ENCODE measurements around the gene GNAT1. TPM values are rescaled to one million over a fixed set of nuclear protein-coding genes. Genes with fewer than 3 reads are reported as not detected.

GNAT1 gene
- total and polyA plus RNA-seq, 2 of the 13 experiments (the other 11 are each of a cell fraction or from before 2014, with no cell fraction given): 0.15 TPM; not detected in 1

DNA sequence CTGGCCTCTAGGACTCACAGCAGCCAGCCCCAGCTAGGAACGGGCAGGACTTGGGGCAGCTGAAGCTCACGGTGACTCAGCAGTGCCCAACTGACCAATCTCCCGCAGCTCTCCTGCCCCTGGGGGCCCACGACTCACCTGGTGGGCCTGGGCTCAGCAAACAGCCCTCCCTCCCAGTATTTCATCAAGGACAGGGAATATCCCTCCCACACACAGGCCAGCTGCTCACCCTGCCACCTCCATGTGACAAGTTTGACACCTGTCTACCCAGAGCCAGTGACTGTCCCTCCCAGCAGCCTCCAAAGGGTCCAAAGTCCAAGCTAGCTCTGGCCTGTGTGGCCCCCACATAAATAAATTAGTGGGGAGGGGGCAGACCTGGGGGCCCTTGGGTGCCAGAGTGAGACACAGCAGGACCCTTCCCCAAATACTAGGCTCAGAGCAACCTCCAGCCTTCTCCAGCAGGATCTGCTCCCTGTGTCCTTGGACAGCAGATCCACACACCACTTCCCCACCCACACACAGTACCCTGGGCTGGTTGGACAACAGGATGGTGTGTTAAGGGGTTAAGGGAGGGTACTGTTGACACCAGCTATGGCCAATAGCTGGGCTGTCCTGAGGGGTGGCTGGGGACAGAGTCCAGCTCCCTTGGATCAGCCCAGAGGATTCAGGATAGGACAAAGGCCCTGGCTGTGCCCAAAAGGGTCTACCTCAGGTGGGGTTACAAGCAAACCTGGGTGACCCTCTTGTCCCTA is 4.3 kb downstream of the GNAT1 start (continued):
- TF ChIP-seq ZNF256 (CRISPR knock-in tag; conservative IDR thresholded peaks at IDR 0.05) (peak; percentile 1), EP300 (IDR thresholded peaks at IDR 0.05; ENCODE audit: low read depth in 2 of 2, low read length in 2 of 2) (peak; percentile 69 to 89), EP300 (CRISPR knock-in tag; IDR thresholded peaks at IDR 0.05; ENCODE audit: borderline replicate concordance) (peak; percentile 87), ZNF619 (CRISPR knock-in tag; IDR thresholded peaks at IDR 0.05) (peak; percentile 75; the same call in 1 of the 2 replicates), SRF (IDR thresholded peaks at IDR 0.05; ENCODE audit: low read depth, low read length) (no peak), BRCA1 (CRISPR knock-in tag; IDR thresholded peaks at IDR 0.05) (peak; percentile 44; the same call in 1 of the 2 replicates), ZNF382 (CRISPR knock-in tag; IDR thresholded peaks at IDR 0.05; ENCODE audit: borderline replicate concordance) (no peak), SMAD1 (CRISPR knock-in tag; IDR thresholded peaks at IDR 0.05; ENCODE audit: borderline replicate concordance, low read depth) (no peak), SP4 (CRISPR knock-in tag; IDR thresholded peaks at IDR 0.05) (peak; percentile 42), SMAD9 (CRISPR knock-in tag; IDR thresholded peaks at IDR 0.05) (no peak), TCF7 (IDR thresholded peaks at IDR 0.05; ENCODE audit: low read depth) (no peak), RXRA (CRISPR knock-in tag; IDR thresholded peaks at IDR 0.05) (peak; percentile 90), AGO2 (optimal IDR thresholded peaks at IDR 0.05; ENCODE audit: low read depth, low read length) (peak; percentile 90), ASH2L (IDR thresholded peaks at IDR 0.05; ENCODE audit: insufficient read length, low read depth, low read length) (peak; percentile 84), MXD4 (CRISPR knock-in tag; IDR thresholded peaks at IDR 0.05) (peak; percentile 88; the same call in 1 of the 2 replicates), ZNF251 (CRISPR knock-in tag; IDR thresholded peaks at IDR 0.05) (peak; percentile 76; the same call in 1 of the 2 replicates), KDM2A (CRISPR knock-in tag; IDR thresholded peaks at IDR 0.05; ENCODE audit: borderline replicate concordance, low read depth) (no peak), BHLHE40 (IDR thresholded peaks at IDR 0.05; ENCODE audit: low read length) (peak; percentile 48; the same call in 1 of the 2 replicates), TMF1 (CRISPR knock-in tag; IDR thresholded peaks at IDR 0.05; ENCODE audit: low read depth) (no peak), CREB1 (IDR thresholded peaks at IDR 0.05) (no peak), CREB1 (CRISPR knock-in tag; IDR thresholded peaks at IDR 0.05) (no peak), MAFF (IDR thresholded peaks at IDR 0.05; ENCODE audit: low read depth, low read length) (peak; percentile 23; the same call in 1 of the 2 replicates)
- TF ChIP-seq, protein P1, sequence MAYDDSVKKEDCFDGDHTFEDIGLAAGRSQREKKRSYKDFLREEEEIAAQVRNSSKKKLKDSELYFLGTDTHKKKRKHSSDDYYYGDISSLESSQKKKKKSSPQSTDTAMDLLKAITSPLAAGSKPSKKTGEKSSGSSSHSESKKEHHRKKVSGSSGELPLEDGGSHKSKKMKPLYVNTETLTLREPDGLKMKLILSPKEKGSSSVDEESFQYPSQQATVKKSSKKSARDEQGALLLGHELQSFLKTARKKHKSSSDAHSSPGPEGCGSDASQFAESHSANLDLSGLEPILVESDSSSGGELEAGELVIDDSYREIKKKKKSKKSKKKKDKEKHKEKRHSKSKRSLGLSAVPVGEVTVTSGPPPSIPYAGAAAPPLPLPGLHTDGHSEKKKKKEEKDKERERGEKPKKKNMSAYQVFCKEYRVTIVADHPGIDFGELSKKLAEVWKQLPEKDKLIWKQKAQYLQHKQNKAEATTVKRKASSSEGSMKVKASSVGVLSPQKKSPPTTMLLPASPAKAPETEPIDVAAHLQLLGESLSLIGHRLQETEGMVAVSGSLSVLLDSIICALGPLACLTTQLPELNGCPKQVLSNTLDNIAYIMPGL (CRISPR knock-in tag; IDR thresholded peaks at IDR 0.05; ENCODE audit: borderline replicate concordance in 1 of 2, low read depth in 1 of 2): peak; percentile 54 to 75; a peak in 3 of 4 replicates
- TF ChIP-seq, protein P2, sequence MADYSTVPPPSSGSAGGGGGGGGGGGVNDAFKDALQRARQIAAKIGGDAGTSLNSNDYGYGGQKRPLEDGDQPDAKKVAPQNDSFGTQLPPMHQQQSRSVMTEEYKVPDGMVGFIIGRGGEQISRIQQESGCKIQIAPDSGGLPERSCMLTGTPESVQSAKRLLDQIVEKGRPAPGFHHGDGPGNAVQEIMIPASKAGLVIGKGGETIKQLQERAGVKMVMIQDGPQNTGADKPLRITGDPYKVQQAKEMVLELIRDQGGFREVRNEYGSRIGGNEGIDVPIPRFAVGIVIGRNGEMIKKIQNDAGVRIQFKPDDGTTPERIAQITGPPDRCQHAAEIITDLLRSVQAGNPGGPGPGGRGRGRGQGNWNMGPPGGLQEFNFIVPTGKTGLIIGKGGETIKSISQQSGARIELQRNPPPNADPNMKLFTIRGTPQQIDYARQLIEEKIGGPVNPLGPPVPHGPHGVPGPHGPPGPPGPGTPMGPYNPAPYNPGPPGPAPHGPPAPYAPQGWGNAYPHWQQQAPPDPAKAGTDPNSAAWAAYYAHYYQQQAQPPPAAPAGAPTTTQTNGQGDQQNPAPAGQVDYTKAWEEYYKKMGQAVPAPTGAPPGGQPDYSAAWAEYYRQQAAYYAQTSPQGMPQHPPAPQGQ (CRISPR knock-in tag; IDR thresholded peaks at IDR 0.05; ENCODE audit: borderline replicate concordance): no peak

Measured in HepG2 (cell line).